ENCODE results near the gene AUTS2.

- no peak for TF ChIP-seq CTCF (IDR thresholded peaks at IDR 0.05)
- TF ChIP-seq POLR2A (IDR thresholded peaks at IDR 0.05): no peak
These were observed 45.1 kb upstream of the AUTS2 start for GRCh38 chr7:69553190-69553589.

All from vagina (tissue), 2 donors.